ENCODE data around the gene LAMA3.

Gene LAMA3

GRCh38 chr18:23833714-23834113 lies 144.5 kb downstream of the LAMA3 start:
- no peak for TF ChIP-seq CTCF (IDR thresholded peaks at IDR 0.05; ENCODE audit: low read depth, low read length, missing control alignments)
- no peak overlapping the region for H3K4me3 ChIP-seq (ENCODE audit: low read depth, low read length)
- DNase-seq (ENCODE audit: low read depth), result no peak

- TF ChIP-seq CTCF (IDR thresholded peaks at IDR 0.05; ENCODE audit: low read depth, low read length, missing control alignments), result no peak
- H3K4me3 ChIP-seq (ENCODE audit: low read depth, low read length), result no peak overlapping the region
- no peak for DNase-seq (ENCODE audit: low read depth)
Observed at GRCh38 chr18:23835091-23835490, 145.8 kb downstream of the LAMA3 start.

GRCh38 chr18:23835506-23835905 lies 146.3 kb downstream of the LAMA3 start:
- TF ChIP-seq CTCF (IDR thresholded peaks at IDR 0.05; ENCODE audit: low read depth, low read length, missing control alignments), result no peak
- no peak overlapping the region for H3K4me3 ChIP-seq (ENCODE audit: low read depth, low read length)
- DNase-seq (ENCODE audit: low read depth), result no peak

- H3K4me3 ChIP-seq (ENCODE audit: low read depth, low read length), result no peak overlapping the region
- no peak for TF ChIP-seq CTCF (IDR thresholded peaks at IDR 0.05; ENCODE audit: low read depth, low read length, missing control alignments)
- DNase-seq (ENCODE audit: low read depth), result no peak
Observed at GRCh38 chr18:23837591-23837990, 148.3 kb downstream of the LAMA3 start.

GRCh38 chr18:23838233-23838632 lies 149.0 kb downstream of the LAMA3 start:
- DNase-seq (ENCODE audit: low read depth), result no peak
- no peak for TF ChIP-seq CTCF (IDR thresholded peaks at IDR 0.05; ENCODE audit: low read depth, low read length, missing control alignments)
- H3K4me3 ChIP-seq (ENCODE audit: low read depth, low read length), result no peak overlapping the region

GRCh38 chr18:23838801-23839366 lies 149.6 kb downstream of the LAMA3 start:
- no peak for DNase-seq (ENCODE audit: low read depth)
- no peak for TF ChIP-seq CTCF (IDR thresholded peaks at IDR 0.05; ENCODE audit: low read depth, low read length, missing control alignments)
- no peak overlapping the region for H3K4me3 ChIP-seq (ENCODE audit: low read depth, low read length)

GRCh38 chr18:23842305-23842704 lies 153.1 kb downstream of the LAMA3 start:
- H3K4me3 ChIP-seq (ENCODE audit: low read depth, low read length), result no peak overlapping the region
- TF ChIP-seq CTCF (IDR thresholded peaks at IDR 0.05; ENCODE audit: low read depth, low read length, missing control alignments), result no peak
- DNase-seq (ENCODE audit: low read depth), result no peak
